HG03378 (cell line): ENCODE measurements around the gene ISY1.
"Not testable (repeated sequence)": the region's sequence is repeated elsewhere in the genome, so short reads cannot be mapped to it uniquely, and the experiment has no call there.

ENCODE experiments used
- ATAC-seq: cut with Tn5 transposase; IDR thresholded peaks from one replicate; pipeline ENCODE4 v1.9.1; 2021; ENCODE audit warnings: mild to moderate bottlenecking, moderate library complexity; ENCODE audit not compliant: unreplicated experiment

ISY1 gene

DNA sequence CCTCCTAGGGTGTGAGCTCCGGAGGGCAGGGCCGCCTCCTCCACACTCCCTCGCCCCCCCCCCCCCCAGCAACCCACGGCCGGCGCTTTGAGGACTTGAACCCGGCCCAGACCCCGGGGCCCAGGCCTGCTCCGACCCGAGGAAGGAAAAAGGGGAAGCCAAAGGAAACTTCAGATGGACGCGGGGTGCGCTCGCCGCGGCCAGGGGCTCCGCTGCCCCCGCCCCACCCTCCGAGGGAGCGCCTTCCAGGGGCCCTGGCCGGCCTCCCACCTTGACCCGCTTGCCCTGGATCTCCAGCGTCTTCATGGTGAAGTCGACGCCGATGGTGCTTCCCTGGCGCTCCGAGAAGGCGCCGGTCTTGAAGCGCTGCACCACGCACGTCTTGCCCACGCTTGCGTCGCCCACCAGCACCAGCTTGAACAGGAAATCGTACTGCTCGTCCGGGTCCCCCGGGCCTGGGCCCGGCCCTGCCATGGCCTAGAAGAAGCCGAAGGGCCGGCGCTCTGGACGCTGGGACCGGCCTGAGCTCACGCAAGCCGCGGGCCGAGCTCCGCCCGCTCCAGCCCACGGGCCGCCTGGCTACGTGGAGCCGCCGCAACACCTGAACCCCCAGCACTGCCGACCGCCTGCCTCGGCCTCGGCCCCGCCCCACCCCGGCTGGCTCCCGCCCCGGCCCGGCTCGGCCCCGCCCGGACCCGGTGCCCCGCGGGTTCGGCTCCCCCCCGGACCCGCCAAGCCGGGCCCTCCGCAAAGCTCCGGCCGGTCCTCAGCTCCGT lies 39.7 kb downstream of the ISY1 start:
- no peak for ATAC-seq

GRCh38 chr3:129120254-129121004 lies 40.4 kb downstream of the ISY1 start:
- peak; percentile 77 for ATAC-seq

GRCh38 chr3:129119365-129120100 lies 41.3 kb downstream of the ISY1 start:
- no peak for ATAC-seq

GRCh38 chr3:129118745-129119144 lies 42.1 kb downstream of the ISY1 start:
- no peak for ATAC-seq

DNA sequence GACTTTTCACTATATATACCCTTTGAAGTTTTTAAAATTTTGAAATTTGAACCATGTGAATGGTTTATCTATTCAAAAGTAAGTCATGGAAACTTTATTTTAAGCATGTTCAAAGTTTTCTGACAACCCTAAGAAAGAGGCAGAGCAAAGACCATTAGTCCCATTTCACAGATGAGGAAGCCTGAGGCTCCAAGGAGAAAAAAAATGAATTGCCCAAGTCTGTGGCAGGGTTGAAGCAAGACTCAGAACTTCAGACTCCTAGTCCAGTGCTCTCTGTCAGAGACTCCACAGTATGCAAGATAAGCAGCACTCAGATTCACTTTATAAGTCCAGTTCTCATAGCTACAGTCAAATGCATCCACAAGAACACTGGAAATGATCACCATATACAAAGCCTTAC lies 43.7 kb downstream of the ISY1 start:
- no peak for ATAC-seq

DNA sequence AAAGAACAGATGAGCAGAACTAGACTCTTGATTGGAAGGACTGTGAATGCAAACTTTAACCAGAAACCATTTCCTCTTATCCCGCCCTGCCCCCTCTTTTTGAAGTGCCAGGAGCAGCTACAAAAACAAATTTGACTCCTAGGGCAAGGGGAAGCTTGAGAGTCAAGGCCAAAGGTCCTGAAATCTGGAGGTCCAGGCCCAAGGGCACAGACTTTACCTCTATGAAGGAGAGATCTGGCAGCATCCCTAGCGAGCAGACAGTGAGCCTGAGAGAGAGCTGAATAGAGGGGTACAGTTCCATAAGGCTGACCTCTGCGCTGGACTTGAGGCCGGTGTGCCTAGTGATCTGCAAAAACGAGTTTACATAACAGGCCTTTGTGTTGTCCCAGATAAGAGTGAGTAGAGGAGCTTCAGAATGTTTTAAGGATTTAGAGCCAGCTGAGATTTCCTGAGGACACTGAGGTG lies 44.3 kb downstream of the ISY1 start:
- no peak for ATAC-seq

DNA sequence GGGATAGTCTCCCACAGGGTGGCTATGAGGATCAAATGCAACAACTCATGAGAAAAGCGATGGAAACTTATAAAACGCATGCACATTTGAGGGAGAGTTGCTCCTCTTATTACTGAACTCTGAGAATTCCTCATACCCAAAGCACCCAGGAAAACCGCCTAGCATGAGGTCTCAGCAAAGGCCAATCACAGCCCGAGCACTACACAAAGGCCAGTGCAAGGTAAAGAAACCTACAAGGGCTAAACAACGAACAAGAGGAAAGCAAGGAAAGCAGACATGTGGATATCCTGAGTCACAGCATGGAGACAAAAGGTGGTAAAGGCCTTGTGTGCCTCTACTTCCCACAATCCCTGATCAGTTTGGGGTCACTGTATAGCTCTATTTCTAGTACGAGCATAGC lies 46.4 kb downstream of the ISY1 start:
- ATAC-seq, result no peak

- no peak for ATAC-seq
Measured at GRCh38 chr3:129112308-129113052, 48.4 kb downstream of the ISY1 start.

GRCh38 chr3:129111076-129111780 lies 49.6 kb downstream of the ISY1 start:
- ATAC-seq, result not testable (repeated sequence)

- ATAC-seq, result no peak
Measured at GRCh38 chr3:129107793-129108192, 53.1 kb downstream of the ISY1 start.

- no peak for ATAC-seq
Measured at GRCh38 chr3:129106866-129107565, 53.8 kb downstream of the ISY1 start.

GRCh38 chr3:129106320-129106719 lies 54.5 kb downstream of the ISY1 start:
- no peak for ATAC-seq

- no peak for ATAC-seq
Measured at GRCh38 chr3:129105862-129106261, 55.0 kb downstream of the ISY1 start.

DNA sequence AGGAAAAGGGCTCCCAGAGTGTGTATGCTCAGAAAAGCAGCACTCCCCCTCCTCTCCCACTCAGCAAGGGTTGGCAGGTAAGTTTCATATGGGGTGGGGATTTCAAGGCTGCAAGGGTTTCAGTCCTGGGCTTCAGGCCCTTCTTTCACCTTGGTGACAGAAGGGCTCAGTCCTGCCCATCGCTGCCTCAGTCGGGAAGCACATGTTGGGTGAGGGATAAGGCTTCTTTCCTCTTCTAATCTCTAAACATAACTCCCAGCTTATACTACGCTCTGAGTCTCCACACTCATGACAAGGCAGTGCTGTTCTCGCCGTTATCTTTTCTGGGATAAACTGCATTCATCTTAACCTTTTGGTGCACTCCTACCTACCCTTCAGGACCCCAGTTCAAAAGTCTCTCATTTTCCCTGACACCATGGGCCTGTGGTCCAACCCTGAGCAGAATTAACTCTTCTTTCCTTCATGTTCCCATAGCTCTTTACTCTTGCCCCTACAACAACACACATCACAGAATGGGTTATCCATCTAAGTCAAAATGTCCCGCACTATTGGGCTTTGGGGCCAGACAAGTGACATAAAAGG lies 56.3 kb downstream of the ISY1 start:
- ATAC-seq, result no peak

DNA sequence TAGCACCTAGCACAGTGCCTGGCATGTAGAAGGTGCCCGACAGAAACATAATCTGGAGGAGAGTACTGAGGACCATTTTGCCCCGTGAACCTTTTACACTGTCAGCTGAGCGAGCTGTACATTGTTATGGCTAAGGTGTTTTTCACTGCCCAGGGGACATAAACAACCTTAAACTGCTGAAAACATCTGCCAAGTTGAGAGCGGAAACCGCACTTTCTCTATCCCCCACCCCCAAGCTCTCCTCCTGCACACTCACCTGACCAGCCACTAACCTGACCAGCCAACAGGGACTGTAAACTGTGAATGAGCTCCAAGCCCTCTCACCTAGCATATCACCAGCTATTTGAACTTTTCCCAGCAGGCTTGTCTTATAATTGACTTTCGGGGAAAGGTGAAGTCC lies 56.8 kb downstream of the ISY1 start:
- ATAC-seq, result no peak

- no peak for ATAC-seq
Measured at GRCh38 chr3:129103296-129103695, 57.6 kb downstream of the ISY1 start.

GRCh38 chr3:129101370-129102138 lies 59.3 kb downstream of the ISY1 start:
- ATAC-seq, result no peak

DNA sequence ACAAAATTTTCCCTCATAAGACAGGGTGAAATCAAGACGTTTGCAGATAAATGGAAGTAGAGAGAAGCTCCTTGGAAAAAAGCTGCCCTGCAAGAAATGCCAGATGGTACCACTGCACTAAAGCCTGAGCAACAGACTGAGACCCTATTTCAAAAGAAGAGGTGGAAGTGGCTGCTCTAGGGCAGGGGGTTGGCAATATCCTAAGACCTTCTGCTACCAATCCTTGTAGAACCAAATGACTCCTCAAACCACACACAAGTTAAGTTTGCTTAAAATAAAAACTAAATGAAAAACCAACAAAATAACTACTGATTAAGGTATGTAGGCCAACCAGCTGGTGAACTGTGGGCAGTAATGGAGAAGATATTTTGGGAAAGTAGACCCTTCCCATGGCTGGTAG lies 60.6 kb downstream of the ISY1 start:
- ATAC-seq, result no peak

GRCh38 chr3:129095285-129095684 lies 65.6 kb downstream of the ISY1 start:
- ATAC-seq, result no peak
